ENCODE measurements around the gene DLGAP1. TPM values are rescaled to one million over a fixed set of nuclear protein-coding genes. Genes with fewer than 3 reads are reported as not detected.
"Not testable (repeated sequence)": the region's sequence is repeated elsewhere in the genome, so short reads cannot be mapped to it uniquely, and the experiment has no call there.

DLGAP1 gene
- total RNA-seq, 1 donor from 2014 or later = 0.48 TPM

DNA sequence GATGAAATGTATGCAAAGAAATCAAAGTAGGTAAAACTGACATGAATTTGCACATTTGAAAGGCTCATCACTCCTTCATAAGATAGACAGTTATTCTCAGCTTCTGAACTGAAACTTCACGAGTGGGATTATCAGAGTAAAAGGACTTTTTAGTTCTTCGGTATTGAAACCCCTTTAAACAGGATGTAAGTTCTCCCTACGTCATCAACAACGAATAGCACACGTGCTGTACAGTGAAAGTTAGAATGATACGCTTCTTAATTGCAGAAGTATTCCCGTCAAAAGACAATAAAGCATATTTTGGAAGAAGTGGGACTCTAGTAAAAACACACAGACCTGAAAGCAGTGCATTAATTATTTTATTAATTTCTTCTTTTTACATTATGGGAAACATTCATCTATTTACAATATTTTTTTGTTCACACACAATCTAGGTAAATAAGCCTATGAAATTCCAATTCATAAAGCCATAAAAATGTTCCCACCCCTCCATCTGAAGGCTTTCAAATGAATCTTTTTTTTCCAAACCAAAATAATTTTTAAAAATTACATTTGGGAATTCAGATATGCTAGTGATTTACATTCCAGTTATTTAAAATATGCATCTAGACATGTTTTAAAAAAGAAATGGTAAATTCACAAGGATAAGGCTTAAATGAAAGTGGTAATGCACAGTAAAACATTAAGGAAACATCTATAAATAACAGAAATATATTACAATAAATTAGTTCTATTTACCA, 959.2 kb downstream of the DLGAP1 start:
- no peak for DNase-seq (ENCODE audit: low spot score)
- no peak for ATAC-seq

DNA sequence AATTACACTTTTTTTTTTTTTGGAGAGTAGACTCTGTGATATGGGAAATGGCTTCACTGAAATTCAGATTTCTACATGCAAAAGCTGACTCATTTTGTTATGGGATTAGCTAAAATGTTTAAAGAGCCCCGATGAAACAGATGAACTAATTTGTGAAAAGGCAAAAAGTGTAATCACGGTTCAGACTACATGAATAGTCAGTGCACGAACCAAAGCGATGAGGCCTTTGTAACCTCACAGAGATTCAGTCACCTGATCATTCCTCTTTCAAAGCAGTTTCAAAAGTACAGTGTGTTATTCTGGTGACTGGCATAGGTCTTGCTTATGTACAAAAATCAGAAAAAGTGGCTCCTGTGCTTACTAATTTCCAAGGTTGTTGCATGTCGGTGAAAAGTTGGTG, 960.5 kb downstream of the DLGAP1 start:
- ATAC-seq (peak; percentile 60), DNase-seq (ENCODE audit: low spot score) (no peak)

DNA sequence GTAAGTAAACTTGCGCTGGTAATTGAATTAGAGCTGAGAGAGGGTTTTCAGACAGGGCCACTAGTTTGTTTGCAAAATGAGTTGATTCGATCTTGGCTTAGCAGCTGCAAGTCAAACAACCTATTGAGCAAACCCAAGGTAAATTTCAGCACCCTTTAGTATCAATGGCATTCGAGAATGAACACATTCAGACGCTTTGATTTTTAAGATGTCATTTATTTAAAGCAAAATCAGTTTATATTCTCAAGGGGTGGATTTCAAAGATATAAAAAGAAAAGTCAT, 960.9 kb downstream of the DLGAP1 start:
- ATAC-seq = peak; percentile 88
- no peak for DNase-seq (ENCODE audit: low spot score)

DNA sequence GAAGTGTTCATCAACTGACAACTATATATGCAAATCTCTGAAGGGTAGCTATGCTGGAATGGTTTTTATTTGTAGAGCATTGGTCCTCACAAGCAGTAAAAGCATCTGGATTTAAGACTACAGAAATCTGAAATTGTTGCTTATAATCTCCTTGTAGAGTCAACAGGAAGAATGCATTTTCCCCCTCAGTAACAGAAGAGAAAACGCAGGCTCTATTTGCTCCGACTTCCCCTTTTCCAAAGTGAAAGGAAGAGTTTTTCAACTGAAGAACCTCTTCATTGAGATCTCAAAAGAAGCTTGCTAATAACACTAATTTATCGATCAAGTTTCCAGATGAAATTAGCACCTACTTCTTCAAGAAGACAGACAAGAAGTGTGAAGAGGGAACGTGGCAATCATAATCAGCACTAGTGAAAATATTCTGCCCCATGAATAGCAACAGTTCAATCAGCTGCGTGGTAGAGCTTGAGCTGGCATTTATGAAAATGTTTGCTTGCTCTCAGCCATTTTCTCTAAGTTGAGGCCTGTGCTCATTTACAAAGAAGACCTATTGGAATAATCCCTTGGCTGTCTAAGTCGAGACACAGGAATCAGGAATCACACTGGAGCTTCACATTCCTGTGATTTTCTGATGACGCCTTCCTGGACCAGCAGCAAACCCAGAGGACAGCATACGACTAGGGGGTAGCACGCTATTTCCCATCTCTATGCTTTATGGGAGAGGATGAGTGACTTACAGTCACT, 961.4 kb downstream of the DLGAP1 start:
- ATAC-seq = peak; percentile 31
- no peak for DNase-seq (ENCODE audit: low spot score)

DNA sequence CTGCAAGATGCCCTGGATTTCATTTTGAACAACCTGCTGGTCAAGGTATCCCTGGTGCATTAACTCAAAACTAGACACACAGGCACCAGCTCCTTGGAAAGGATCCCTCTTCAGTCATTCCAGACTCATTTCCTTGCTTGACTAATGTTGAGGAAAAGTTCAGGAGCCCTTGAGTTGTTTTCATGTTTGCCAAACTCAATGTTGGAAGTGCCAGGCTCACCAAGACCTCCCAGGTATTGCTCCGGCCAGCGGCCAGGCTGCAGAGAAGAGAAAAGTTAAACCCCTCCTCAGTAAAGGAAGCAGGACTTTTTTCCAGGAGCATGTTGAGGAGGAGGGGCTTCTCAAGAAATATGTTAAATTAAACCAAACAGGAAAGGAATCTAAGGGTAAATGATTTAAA, 962.4 kb downstream of the DLGAP1 start:
- ATAC-seq (no peak), DNase-seq (ENCODE audit: low spot score) (no peak)

DNA sequence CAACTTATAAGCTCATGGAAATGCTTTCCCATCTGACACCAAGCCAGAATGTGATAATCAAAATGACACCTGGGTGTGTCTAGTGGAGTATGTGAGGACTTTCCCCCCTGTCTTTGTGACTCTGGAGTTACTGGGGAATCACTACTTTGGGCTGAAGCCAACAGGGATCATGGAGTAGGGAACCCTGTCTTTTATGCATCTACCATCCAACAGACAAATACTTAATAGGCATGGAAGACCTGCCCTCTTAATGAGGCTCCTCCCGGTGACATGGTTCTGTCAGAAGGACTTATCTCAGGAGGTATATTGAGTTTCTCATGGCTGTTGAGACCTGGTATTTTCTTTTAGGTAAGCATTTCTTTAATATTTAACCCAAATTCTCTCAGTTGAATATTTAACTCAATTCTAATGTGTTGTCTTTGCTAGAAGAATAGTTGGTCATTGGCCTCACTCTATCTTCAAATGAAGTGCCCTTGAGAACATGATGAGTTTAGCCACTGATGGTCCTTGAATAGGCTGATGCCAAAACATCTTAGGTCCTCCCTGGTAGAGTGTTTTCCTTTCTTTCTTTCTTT, 963.0 kb downstream of the DLGAP1 start:
- no peak for ATAC-seq
- no peak for DNase-seq (ENCODE audit: low spot score)

DNA sequence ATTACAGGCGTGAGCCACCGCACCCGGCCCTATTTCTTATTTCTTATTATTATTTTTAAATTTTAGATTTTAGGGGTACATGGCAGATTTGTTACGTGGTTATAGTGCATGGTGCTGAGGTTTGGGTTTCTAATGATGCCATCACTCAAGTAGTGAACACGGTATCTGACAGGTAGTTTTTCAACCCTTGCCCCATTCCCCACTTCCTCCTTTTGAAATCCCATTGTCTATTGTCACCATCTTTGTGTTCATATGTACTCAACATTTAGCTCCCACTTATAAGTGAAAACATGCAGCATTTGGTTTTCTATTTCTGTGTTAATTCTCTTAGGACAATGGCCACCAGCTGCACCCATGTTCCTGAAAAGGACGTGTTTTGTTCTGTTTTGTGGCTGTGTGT, 965.6 kb downstream of the DLGAP1 start:
- ATAC-seq (no peak), DNase-seq (ENCODE audit: low spot score) (no peak)

DNA sequence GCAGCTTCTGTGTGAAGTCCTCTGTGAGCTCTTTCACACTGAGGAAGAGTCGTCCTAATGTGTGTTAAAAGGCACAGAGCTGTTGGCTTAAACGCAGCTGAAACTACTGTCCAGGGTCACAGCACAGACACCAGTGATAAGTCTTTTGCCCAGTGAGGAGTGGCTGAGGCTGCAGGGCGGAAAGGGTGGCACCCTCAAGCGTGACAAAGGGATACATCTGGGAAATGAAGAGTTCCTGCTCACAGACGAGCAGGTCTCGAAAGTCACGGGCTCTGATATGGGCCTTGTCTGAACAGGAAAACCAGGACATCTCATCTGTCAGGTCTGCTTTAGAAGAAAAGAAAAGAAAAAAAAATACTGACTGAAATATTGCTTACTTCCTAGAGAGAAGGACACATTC, 968.6 kb downstream of the DLGAP1 start:
- DNase-seq (ENCODE audit: low spot score) (no peak), ATAC-seq (peak; percentile 67)

DNA sequence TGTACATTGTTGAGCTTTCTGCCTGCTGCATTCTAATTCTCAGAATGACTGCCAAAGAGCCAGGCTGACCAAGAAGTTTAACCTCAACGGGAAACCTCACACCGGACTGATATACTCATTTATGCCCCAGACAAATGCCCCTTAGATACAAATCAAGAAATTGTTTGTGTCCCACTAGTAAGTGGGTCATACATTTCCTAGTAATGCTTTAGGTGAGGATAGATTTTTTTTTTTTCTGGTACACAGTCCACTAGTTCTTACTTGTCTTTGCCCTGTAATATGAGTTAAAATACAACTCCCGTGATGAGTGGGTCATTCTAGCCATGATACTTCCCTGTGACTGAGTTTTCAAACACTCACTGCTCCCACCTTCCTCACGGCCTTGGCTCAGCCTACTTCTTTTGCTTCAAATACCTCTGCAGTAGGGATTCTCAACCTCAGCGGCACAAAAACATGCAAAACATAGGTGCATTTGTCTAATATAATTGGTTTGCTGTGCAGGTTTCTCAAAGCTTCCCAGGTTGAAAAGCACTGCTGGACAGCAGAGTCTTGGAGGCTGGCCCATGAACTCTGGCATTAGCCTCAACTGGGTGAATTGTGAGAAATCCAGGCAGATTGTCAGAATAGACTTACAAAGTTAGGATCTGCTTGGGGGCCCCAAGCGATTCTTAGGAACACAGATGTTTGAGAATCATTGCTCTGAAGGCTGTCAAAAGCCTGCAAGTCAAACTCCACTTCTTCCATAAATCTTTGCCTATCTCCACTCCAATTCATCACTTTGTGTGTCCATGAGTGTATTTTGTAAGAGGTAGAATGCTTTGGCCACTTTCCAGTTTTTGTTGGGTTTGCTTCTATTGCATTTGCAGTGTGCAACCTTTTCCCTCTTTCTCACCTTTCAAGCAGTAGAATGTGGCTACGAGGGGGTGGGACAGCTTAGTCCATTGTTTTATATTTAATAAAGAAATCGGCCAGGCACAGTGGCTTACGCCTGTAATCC, 969.7 kb downstream of the DLGAP1 start:
- ATAC-seq (peak; percentile 54), DNase-seq (ENCODE audit: low spot score) (no peak)

DNA sequence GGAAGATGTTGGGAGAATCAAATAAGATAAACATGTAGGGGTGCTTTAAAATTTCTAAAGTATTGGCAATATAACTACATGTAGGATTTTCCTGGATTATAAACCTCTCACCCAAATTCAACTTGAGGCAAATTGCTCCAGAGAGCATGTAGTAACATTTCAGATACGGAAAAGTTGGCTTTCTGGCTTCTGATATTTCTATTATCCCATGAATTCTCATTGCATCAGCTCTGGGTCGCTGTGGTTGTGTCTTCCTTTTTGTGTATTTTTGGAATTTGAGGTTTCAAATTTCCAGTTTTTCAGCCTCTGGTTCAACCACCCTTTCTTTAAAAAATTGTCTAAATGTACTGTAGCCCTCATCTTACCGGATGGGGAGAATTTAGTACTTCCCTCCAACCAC, 972.8 kb downstream of the DLGAP1 start:
- DNase-seq (ENCODE audit: low spot score) (no peak), ATAC-seq (no peak)

DNA sequence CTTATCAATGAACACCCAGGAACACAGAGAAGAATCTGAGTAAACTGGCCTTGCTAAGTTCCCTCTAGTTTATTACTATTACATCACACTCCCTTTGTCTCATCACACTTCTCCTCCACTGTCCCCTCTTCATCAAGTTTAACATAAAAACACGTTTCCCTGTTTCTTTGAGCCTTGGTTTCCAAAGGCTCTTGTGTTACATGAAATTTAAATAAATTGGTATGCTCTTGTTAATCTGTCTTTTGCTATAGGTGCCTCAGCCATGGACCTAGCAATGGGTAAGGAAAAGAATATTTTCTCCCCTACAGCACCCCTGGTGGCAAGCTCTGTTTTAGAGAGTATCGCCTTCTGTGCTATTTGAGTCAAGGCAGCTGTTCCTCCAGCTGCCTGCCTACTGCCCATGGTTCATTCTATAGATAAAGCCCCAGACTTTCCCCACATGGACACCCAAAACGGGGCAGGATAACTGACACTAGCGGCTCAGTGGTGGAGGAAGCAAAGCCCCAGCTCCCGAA, 973.4 kb downstream of the DLGAP1 start:
- DNase-seq (ENCODE audit: low spot score) (no peak), ATAC-seq (peak; percentile 67)

DNA sequence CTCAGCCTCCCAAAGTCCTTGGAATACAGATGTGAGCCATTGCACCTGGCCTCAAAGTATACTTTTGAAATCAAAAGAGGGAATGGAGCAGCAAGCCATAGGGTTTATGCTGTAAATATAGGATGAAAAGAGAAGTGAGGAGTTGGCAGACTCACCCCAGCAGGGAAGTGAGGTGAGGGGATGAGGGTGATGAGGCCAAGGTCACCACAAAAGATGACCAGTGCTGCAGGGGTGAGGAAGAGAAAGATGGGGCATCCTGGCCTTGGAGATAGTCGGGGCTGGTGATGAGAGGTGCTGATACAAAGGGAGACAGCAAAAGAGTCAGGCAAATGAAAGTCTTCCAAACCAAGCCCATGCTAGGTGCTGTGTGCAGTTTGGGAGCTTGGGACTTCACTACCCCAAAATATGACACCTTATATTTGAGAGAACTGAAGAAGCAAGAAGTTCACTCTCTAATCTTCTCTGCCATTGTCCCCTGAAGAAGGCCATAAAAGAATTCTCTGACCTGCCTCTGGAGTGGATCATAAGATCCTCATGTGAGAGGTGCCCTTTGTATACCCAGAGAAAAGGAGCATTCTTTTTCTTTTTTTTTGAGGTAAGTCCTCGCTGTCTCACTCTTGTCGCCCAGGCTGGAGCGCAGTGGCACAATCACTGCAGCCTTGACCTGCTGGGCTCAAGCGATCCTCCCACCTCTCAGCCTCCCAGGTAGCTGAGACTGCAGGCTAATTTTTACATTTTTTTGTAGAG, 974.1 kb downstream of the DLGAP1 start:
- no peak for DNase-seq (ENCODE audit: low spot score)
- ATAC-seq = no peak

DNA sequence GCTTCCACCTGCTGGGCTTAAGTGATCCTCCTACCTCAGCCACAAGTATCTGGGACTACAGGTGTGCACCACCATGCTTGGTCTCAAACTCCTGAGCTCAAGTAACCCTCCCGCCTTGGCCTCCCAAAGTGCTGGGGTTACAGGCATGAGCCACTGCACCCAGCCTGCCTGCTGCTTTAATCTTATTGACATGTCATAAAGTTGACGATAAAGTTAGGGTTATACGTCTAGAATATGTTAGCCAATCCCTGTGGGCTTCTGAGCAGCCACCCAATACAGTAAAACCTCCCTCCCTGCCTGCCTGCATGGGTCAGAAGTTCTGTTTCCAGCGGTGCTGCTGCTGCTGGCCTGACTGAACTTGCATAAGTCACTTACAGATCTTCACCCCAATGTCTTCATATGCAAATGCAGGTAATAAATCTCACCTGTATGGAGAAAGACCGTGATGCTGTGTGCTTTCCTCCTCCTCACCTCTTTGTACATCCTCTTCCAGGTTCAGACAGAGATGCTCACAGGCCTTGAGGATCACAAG, 975.1 kb downstream of the DLGAP1 start:
- DNase-seq (ENCODE audit: low spot score) = no peak
- no peak for ATAC-seq

DNA sequence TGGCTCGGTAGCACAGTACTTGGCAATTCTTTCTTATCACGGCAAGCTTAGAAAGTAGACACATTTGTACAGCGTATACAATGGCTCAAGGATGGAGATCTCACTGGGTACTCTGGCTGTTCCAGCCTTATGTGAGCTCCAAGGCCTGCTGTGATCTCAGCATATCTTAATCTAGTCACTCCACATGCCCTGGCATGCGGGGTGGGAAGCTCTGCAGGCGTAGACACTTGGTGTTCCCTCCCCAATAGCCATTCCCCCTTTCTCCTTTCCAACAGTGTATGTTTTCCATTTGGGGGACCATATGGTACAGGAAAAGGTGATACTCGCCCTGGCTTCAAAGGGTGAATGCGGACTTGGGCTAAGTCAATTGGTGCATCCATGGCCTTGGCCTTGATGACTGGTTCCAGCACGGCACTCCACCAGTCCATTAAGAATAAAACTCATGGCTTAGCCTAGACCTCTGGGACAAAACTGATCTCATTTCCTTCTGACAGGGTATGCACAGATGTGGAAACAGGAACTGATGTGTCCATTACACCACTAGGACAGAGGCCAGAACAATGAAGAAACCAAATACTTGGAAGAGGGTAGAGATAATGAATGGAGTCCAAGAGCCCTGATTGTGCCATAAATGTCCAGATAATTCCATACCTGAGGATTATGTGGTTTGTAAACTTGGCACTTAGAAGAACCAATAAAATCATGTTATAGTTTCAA, 976.7 kb downstream of the DLGAP1 start:
- DNase-seq (ENCODE audit: low spot score) (no peak), ATAC-seq (no peak)

DNA sequence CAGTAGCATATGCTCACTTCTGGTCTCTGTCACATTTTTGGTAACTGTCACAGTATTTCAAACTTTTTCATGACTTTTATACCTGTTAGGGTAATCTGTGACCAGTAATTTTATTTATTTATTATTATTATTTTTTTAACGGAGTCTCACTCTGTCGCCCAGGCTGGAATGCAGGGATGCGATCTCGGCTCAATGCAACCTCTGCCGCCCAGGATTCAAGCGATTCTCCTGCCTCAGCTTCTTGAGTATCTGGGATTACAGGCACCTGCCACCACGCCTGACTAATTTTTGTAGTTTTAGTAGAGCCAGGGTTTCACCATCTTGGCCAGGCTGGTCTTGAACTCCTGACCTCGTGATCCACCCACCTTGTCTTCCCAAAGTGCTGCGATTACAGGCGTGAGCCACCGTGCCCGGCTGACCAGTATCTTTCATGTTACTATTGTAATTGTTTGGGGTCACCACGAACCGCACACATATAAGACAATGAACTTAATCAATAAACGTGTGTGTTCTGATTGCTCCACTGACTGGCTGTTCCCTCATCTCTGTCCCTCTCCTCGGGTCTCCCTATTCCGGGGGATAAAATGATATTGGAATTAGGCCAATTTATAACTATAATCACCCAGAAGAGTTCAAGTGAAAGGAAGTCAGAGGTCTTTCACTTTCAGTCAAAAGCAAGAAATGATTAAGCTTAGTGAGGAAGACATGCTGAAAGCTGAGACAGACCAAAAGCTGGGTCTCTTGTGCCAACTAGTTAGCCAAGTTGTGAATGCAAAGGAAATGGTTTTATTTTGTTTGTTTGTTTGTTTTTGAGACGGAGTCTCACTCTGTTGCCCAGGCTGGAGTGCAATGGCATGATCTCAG, 982.2 kb downstream of the DLGAP1 start:
- DNase-seq (ENCODE audit: low spot score) (no peak), ATAC-seq (no peak)

DNA sequence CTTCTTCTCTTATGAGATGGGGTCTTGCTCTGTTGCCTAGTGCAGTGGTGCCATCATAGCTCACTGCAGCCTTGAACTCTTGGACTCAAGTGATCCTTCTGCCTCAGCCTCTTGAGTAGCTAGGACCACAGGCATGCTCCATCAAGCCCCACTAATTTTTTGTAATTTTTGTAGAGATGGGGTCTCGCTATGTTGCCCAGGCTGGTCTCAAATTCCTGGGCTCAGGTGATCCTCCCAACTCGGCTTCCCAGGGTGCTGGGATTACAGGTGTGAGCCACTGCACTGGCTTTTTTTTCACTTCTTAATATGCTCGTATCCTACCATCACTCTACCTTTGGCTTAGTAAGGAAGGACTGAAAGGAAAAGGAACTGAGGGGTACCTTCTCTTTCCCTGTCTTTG, 983.0 kb downstream of the DLGAP1 start:
- ATAC-seq; DNase-seq (ENCODE audit: low spot score): not testable (repeated sequence)

DNA sequence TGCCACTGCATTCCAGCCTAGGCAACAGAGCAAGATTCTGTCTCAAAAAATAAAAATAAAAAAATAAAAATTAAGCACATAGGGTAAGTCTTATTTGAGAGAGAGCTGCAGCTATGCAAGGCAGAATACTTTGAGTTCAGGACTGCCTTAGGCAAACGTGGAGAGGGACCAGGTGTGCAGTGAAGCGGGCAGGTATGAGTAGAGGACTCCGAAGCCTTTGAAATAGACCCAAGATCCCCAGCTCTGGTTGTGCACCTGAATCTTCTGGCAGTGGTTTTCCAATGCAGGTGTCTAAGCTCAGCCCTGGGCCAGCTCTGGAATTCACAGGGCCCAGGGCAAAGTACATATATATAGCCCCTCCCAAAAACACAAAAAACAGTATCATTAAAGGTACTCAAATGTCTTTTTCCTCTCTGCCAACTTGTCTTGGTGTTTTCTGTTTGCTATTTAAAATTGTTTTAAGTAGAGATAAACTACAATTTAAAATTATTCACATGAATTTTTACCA, 983.9 kb downstream of the DLGAP1 start:
- ATAC-seq (no peak), DNase-seq (ENCODE audit: low spot score) (no peak)

DNA sequence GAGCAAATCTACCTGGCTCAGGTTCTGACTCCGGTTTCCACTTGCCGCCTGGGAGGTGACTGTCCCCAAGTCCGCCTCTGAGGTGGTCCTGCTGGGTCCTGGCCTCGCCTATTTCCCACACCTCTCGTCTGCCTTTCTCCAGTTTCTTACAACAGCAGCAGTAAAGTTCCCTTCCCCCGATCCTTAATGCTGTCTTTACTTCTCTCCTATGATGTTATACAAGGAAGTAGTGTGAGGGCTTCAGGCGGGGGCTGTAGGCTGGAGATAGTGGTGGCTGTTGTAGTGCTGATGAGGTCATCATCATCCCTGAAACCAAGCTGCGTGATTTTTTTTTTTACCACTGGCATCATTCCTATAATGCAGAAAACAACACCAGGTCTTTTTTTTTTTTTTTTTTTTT, 986.3 kb downstream of the DLGAP1 start:
- DNase-seq (ENCODE audit: low spot score) (no peak), ATAC-seq (no peak)

Data from left lobe of liver (tissue), 2 donors.